Measurements from ENCODE around the gene GON7. TPM values are rescaled to one million over a fixed set of nuclear protein-coding genes. Genes with fewer than 3 reads are reported as not detected.

GON7 gene
- total RNA-seq, 1 donor: 11.6 TPM

- no peaks in the 10 kb centered on the region for H3K4me1 ChIP-seq (ENCODE audit: insufficient read depth, low read length)
- H3K27ac ChIP-seq (ENCODE audit: low read depth, low read length): no peak overlapping the region
- H3K36me3 ChIP-seq (ENCODE audit: insufficient read depth, low read length): no peaks in the 10 kb centered on the region
- no peak overlapping the region for H3K4me3 ChIP-seq (ENCODE audit: insufficient read depth, low read length)
- H3K79me2 ChIP-seq (ENCODE audit: insufficient read depth, low read length): no peaks in the 10 kb centered on the region
- no peak for TF ChIP-seq CTCF (IDR thresholded peaks at IDR 0.05; ENCODE audit: extremely low read depth, low read depth, low read length)
- H3K27me3 ChIP-seq (ENCODE audit: insufficient read depth, low read length): no peaks in the 10 kb centered on the region
- H4K20me1 ChIP-seq (ENCODE audit: insufficient read depth, low read length): no peaks in the 10 kb centered on the region
- no peak overlapping the region for H3K4me2 ChIP-seq (ENCODE audit: insufficient read depth, low read length)
- DNase-seq (ENCODE audit: insufficient read length, low spot score, missing footprints): peak; percentile 51
- H3K9me3 ChIP-seq (ENCODE audit: low read depth, low read length): no peaks in the 10 kb centered on the region
- no peak overlapping the region for H2AFZ ChIP-seq (ENCODE audit: low read length)
Measured at GRCh38 chr14:93156693-93157369, 50.0 kb downstream of the GON7 start.

GRCh38 chr14:93155667-93156066 lies 51.2 kb downstream of the GON7 start:
- no peaks in the 10 kb centered on the region for H4K20me1 ChIP-seq (ENCODE audit: insufficient read depth, low read length)
- no peaks in the 10 kb centered on the region for H3K9me3 ChIP-seq (ENCODE audit: low read depth, low read length)
- DNase-seq (ENCODE audit: insufficient read length, low spot score, missing footprints): no peak
- no peaks in the 10 kb centered on the region for H3K4me1 ChIP-seq (ENCODE audit: insufficient read depth, low read length)
- H3K36me3 ChIP-seq (ENCODE audit: insufficient read depth, low read length): no peaks in the 10 kb centered on the region
- no peak for TF ChIP-seq CTCF (IDR thresholded peaks at IDR 0.05; ENCODE audit: extremely low read depth, low read depth, low read length)
- no peaks in the 10 kb centered on the region for H3K79me2 ChIP-seq (ENCODE audit: insufficient read depth, low read length)
- H2AFZ ChIP-seq (ENCODE audit: low read length): no peak overlapping the region
- no peaks in the 10 kb centered on the region for H3K27me3 ChIP-seq (ENCODE audit: insufficient read depth, low read length)
- no peak overlapping the region for H3K4me2 ChIP-seq (ENCODE audit: insufficient read depth, low read length)
- H3K4me3 ChIP-seq (ENCODE audit: insufficient read depth, low read length): no peak overlapping the region
- no peak overlapping the region for H3K27ac ChIP-seq (ENCODE audit: low read depth, low read length)

- Histone ChIP-seq H3K36me3 (ENCODE audit: insufficient read depth, low read length) (no peaks in the 10 kb centered on the region), H3K27me3 (ENCODE audit: insufficient read depth, low read length) (no peaks in the 10 kb centered on the region), H3K79me2 (ENCODE audit: insufficient read depth, low read length) (no peaks in the 10 kb centered on the region), H4K20me1 (ENCODE audit: insufficient read depth, low read length) (no peaks in the 10 kb centered on the region), H3K9me3 (ENCODE audit: low read depth, low read length) (no peaks in the 10 kb centered on the region), H3K27ac (ENCODE audit: low read depth, low read length) (no peak overlapping the region), H3K4me1 (ENCODE audit: insufficient read depth, low read length) (no peaks in the 10 kb centered on the region), H3K4me2 (ENCODE audit: insufficient read depth, low read length) (no peak overlapping the region), H2AFZ (ENCODE audit: low read length) (no peak overlapping the region), H3K4me3 (ENCODE audit: insufficient read depth, low read length) (no peak overlapping the region)
- peak; percentile 25 for DNase-seq (ENCODE audit: insufficient read length, low spot score, missing footprints)
- no peak for TF ChIP-seq CTCF (IDR thresholded peaks at IDR 0.05; ENCODE audit: extremely low read depth, low read depth, low read length)
Measured at GRCh38 chr14:93153121-93153520, 53.7 kb downstream of the GON7 start.

Other genes with a start within 250 kb of the GON7 start
- 25.0 and 25.3 TPM in 2 replicates for gene ITPK1, start 91.1 kb downstream of the GON7 start, total RNA-seq
- 16.6 and 18.3 TPM in 2 replicates for gene MOAP1, start 22.2 kb downstream of the GON7 start, total RNA-seq
- gene LYSET, start 21.7 kb downstream of the GON7 start, total RNA-seq: 10.1 and 11.5 TPM in 2 replicates
- 20.6 and 25.3 TPM in 2 replicates for gene UBR7, start 191 bp upstream of the GON7 start, total RNA-seq
- 31.1 and 31.5 TPM in 2 replicates for gene BTBD7, start 126.0 kb upstream of the GON7 start, total RNA-seq
- not detected in 2 replicates for gene COX8C, start 140.1 kb upstream of the GON7 start, total RNA-seq
- gene UNC79, start 223.9 kb upstream of the GON7 start, total RNA-seq: under 0.01 TPM in 2 replicates

All from osteoblast (primary cell).